Keratinocyte (primary cell): Measurements from ENCODE around the gene MAPK8.

Experiments
- EZH2 ChIP-seq: IDR thresholded peaks from one replicate; pipeline ENCODE4 v1.6.1; 2012; ENCODE audit warnings: inconsistent platforms, mild to moderate bottlenecking, low read length, moderate library complexity
- TF ChIP-seq, protein P1 (sequence below), 3 experiments: IDR thresholded peaks in 1 of 3; conservative IDR thresholded peaks in 1 of 3; optimal IDR thresholded peaks in 1 of 3; 2 replicates in 2 of 3; 3 replicates in 1 of 3; pipeline versions ENCODE3 to v1.5.1; 2011; ENCODE audit warnings: low read length in 3 of 3, mild to moderate bottlenecking in 3 of 3, moderate library complexity in 2 of 3, control low read depth in 1 of 3, inconsistent platforms in 1 of 3; ENCODE audit not compliant: insufficient read depth in 2 of 3; ENCODE audit errors: extremely low read depth in 1 of 3

DNA sequence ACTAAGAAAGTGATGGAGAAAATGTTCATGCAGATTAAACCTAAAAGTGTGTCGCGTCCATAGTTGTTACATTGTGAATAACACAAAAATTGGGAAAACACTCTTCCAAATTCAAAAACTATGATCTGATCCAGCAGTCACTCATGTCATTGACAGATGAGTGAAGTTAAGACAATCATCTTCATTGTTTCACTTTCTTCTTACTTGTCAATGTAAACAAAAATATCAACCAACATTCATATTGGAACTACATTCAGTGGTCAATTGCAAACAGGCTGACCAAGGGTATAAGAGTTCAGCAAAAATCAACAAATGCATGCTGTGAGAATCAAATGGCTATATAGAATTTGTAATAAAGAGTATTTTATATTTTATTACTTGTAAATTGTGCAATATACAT is 33.8 kb upstream of the MAPK8 start:
- no peak for TF ChIP-seq EZH2
- TF ChIP-seq, protein P1, sequence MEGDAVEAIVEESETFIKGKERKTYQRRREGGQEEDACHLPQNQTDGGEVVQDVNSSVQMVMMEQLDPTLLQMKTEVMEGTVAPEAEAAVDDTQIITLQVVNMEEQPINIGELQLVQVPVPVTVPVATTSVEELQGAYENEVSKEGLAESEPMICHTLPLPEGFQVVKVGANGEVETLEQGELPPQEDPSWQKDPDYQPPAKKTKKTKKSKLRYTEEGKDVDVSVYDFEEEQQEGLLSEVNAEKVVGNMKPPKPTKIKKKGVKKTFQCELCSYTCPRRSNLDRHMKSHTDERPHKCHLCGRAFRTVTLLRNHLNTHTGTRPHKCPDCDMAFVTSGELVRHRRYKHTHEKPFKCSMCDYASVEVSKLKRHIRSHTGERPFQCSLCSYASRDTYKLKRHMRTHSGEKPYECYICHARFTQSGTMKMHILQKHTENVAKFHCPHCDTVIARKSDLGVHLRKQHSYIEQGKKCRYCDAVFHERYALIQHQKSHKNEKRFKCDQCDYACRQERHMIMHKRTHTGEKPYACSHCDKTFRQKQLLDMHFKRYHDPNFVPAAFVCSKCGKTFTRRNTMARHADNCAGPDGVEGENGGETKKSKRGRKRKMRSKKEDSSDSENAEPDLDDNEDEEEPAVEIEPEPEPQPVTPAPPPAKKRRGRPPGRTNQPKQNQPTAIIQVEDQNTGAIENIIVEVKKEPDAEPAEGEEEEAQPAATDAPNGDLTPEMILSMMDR (optimal IDR thresholded peaks at IDR 0.05 in 1 of 3, IDR thresholded peaks at IDR 0.05 in 1 of 3, conservative IDR thresholded peaks at IDR 0.05 in 1 of 3; ENCODE audit: extremely low read depth in 1 of 3, insufficient read depth in 2 of 3, low read length in 3 of 3) = no peak
